BLaER1 (cell line): Measurements from ENCODE around the gene TARBP1.
"Not testable (repeated sequence)": the region's sequence is repeated elsewhere in the genome, so short reads cannot be mapped to it uniquely, and the experiment has no call there.

Source experiments
- H3K27ac ChIP-seq: shearing (Covaris generic); formaldehyde crosslinking; 2 replicates; pipeline ENCODE4 v1.8.1; 2022
- H3K27me3 ChIP-seq: shearing (Covaris generic); formaldehyde crosslinking; 2 replicates; pipeline ENCODE4 v1.8.1; 2022
- H3K36me3 ChIP-seq: shearing (Covaris generic); formaldehyde crosslinking; 2 replicates; pipeline ENCODE4 v1.8.1; 2022
- H3K4me1 ChIP-seq: shearing (Covaris generic); formaldehyde crosslinking; 2 replicates; pipeline ENCODE4 v1.8.1; 2022
- H3K4me2 ChIP-seq: shearing (Covaris generic); formaldehyde crosslinking; 2 replicates; pipeline ENCODE4 v1.8.1; 2022
- H3K4me3 ChIP-seq: shearing (Covaris generic); formaldehyde crosslinking; 2 replicates; pipeline ENCODE4 v1.8.1; 2022
- H3K9ac ChIP-seq: shearing (Covaris generic); formaldehyde crosslinking; 2 replicates; pipeline ENCODE4 v1.8.1; 2022
- H3K9me3 ChIP-seq: shearing (Covaris generic); formaldehyde crosslinking; 2 replicates; pipeline ENCODE4 v1.8.1; 2022
- H4K20me1 ChIP-seq: shearing (Covaris generic); formaldehyde crosslinking; 2 replicates; pipeline ENCODE4 v1.8.1; 2022
- Cebpa-rat ChIP-seq: shearing (Covaris generic); IDR thresholded peaks from 2 replicates; pipeline ENCODE4 v1.8.1; 2022

The TARBP1 gene

GRCh38 chr1:234518876-234519275 is 39.9 kb upstream of the TARBP1 start:
- TF ChIP-seq Cebpa-rat = no peak
- peaks cover 91% of the 10 kb centered on the region for H3K4me1 ChIP-seq
- peak overlapping the region; percentile 99 for H3K27ac ChIP-seq
- H3K9ac ChIP-seq = peak overlapping the region; percentile 93
- H3K36me3 ChIP-seq = no peaks in the 10 kb centered on the region
- H3K4me2 ChIP-seq = peak overlapping the region; percentile 82
- H3K9me3 ChIP-seq = no peaks in the 10 kb centered on the region
- no peaks in the 10 kb centered on the region for H3K27me3 ChIP-seq
- H3K4me3 ChIP-seq = peak overlapping the region; percentile 38
- no peaks in the 10 kb centered on the region for H4K20me1 ChIP-seq

DNA sequence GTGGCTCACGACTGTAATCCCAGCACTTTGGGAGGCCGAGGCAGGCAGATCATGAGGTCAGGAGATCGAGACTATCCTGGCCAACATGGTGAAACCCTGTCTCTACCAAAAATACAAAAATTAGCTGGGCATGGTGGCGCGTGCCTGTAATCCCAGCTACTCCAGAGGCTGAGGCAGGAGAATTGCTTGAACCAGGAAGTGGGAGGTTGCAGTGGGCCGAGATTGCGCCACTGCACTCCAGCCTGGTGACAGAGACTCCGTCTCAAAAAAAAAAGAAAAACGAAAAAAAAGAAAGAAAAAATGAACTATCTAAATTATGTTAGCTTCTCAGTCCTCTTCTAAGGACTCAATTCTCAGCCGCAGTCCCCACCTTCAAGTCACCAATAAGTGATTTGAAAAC is 39.1 kb upstream of the TARBP1 start:
- H3K27me3 ChIP-seq, H3K36me3 ChIP-seq, H4K20me1 ChIP-seq, H3K9me3 ChIP-seq: not testable (repeated sequence)
- Histone ChIP-seq H3K27ac (peak overlapping the region; percentile 99), H3K4me3 (0 out of 2 replicates have a peak overlapping the region, but pooled peaks have one; percentile 38), H3K9ac (peak overlapping the region; percentile 93), H3K4me2 (peak overlapping the region; percentile 82), H3K4me1 (peaks cover 92% of the 10 kb centered on the region)
- TF ChIP-seq Cebpa-rat = peak; percentile 68

DNA sequence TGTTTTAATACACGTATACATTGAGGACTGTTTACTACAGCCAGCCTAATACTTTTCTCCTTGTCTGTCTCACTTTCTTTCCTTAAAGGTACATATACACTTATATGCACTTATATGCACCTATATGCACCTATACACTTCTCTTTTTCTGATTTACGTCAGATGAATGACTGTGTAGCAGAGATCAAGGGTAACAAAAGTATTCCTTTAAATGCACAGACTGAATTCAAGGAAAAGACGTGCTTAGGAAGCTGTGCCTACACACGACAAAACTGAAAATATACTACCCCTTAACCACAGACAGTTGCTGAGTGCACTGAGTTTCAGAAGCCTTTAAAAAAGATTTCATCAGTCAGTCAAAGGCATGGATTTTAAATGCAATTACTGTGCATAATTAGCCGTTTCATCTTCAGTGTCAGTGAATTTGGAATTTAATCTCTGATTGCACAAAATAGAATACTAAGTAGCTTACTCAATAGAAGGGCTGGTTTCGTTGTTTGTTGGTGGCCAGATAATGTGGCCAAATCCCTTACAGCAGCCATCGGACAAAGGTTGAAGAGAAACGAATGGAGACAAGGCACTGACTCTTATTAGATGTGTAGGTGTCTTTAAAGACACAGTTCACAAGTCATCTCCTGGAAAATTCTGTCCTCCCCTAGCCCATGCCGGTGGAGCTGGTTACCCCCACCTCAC is 38.3 kb upstream of the TARBP1 start:
- 0 out of 2 replicates have a peak overlapping the region, but pooled peaks have one; percentile 3 for H3K4me3 ChIP-seq
- peak overlapping the region; percentile 99 for H3K27ac ChIP-seq
- H3K4me2 ChIP-seq = peak overlapping the region; percentile 82
- H4K20me1 ChIP-seq = no peaks in the 10 kb centered on the region
- TF ChIP-seq Cebpa-rat = no peak
- no peaks in the 10 kb centered on the region for H3K27me3 ChIP-seq
- peaks cover 95% of the 10 kb centered on the region for H3K4me1 ChIP-seq
- no peaks in the 10 kb centered on the region for H3K36me3 ChIP-seq
- peak overlapping the region; percentile 93 for H3K9ac ChIP-seq
- no peaks in the 10 kb centered on the region for H3K9me3 ChIP-seq

- Histone ChIP-seq H3K4me2 (peak overlapping the region; percentile 52), H4K20me1 (no peaks in the 10 kb centered on the region), H3K9ac (peak overlapping the region; percentile 56), H3K9me3 (no peaks in the 10 kb centered on the region), H3K36me3 (no peaks in the 10 kb centered on the region), H3K27me3 (no peaks in the 10 kb centered on the region), H3K27ac (peak overlapping the region; percentile 67), H3K4me1 (peaks cover 87% of the 10 kb centered on the region), H3K4me3 (no peak overlapping the region)
- no peak for TF ChIP-seq Cebpa-rat
Observed at GRCh38 chr1:234515821-234516241, 36.9 kb upstream of the TARBP1 start.

DNA sequence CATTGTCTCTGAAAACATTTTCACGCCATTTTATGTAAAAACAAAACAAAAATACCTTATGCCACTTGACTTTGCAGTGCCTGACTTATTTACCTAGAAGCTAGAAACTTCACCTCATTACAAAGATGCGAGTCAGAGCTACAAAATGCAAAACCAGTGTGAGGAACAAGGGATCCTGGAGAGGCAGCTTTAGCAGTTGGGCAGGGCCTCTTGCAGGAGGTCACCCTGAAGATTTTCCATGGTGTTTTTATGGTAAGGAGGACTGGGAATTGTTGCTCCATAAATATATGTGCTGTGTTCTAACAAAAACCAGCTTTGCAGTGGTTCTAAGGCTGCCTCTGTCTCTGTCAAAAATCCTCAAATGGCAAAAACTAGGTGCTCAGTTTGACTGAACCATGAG is 36.4 kb upstream of the TARBP1 start:
- no peak overlapping the region for H3K4me3 ChIP-seq
- H3K27me3 ChIP-seq = no peaks in the 10 kb centered on the region
- peak overlapping the region; percentile 67 for H3K27ac ChIP-seq
- no peaks in the 10 kb centered on the region for H4K20me1 ChIP-seq
- peak overlapping the region; percentile 56 for H3K9ac ChIP-seq
- H3K4me1 ChIP-seq = peaks cover 83% of the 10 kb centered on the region
- no peak for TF ChIP-seq Cebpa-rat
- H3K4me2 ChIP-seq = peak overlapping the region; percentile 52
- H3K36me3 ChIP-seq = no peaks in the 10 kb centered on the region
- H3K9me3 ChIP-seq = no peaks in the 10 kb centered on the region

GRCh38 chr1:234512451-234512861 is 33.5 kb upstream of the TARBP1 start:
- peaks cover 83% of the 10 kb centered on the region for H3K4me1 ChIP-seq
- H3K9ac ChIP-seq = no peak overlapping the region
- H3K27me3 ChIP-seq = no peaks in the 10 kb centered on the region
- H3K27ac ChIP-seq = no peak overlapping the region; the same call in 1 of the 2 replicates
- H3K4me2 ChIP-seq = peak overlapping the region; percentile 20
- TF ChIP-seq Cebpa-rat = no peak
- no peaks in the 10 kb centered on the region for H3K9me3 ChIP-seq
- no peak overlapping the region for H3K4me3 ChIP-seq
- H3K36me3 ChIP-seq = no peaks in the 10 kb centered on the region
- no peaks in the 10 kb centered on the region for H4K20me1 ChIP-seq

DNA sequence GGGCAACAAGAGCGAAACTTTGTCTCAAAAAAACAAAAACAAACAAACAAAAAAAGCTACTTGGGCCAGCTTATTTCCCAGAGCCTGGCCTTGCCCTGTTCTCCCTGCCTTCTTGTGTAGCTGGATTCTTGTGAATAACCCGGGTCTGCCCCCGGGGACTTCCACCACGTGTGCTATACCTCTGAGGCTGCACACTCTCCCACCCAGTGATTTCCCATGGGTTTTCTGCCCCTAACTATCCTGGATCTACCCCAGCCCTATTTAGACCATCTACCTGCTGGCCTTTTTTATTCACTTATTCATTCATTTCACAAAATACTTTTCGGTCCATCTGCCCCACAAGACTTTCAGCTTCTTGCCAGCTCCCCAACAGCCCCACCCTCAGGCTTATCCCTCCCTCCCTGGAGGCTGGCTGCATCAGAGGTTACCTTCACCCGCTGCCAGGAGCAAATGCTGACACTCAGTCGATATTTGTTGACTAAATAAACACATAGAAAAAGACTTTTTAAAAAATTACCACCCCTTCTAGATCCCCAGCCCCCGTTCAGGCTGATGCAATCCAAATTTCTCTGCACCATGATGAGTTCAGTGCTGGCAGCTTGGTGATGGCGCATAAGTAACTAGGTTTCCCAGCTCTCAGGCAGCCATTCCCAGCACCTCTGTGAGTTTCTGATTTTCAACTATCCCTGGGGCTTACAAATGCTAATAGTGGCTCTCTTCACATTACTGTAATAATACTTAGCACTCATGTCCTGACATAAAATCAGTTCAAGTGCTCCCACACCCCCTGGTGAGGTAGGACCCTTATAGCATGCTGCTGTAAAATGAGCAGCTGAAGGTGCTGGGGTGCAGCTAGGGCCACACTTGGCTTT is 30.7 kb upstream of the TARBP1 start:
- peak overlapping the region; percentile 76 for H3K4me2 ChIP-seq
- no peak for TF ChIP-seq Cebpa-rat
- peak overlapping the region; percentile 61 for H3K27ac ChIP-seq
- peaks cover 23% of the 10 kb centered on the region for H3K9me3 ChIP-seq
- H3K9ac ChIP-seq = peak overlapping the region; percentile 53
- peaks cover 57% of the 10 kb centered on the region for H3K4me1 ChIP-seq
- H3K36me3 ChIP-seq = peaks cover 4% of the 10 kb centered on the region; the same call in 1 of the 2 replicates
- no peak overlapping the region for H3K4me3 ChIP-seq
- H3K27me3 ChIP-seq = no peaks in the 10 kb centered on the region
- no peaks in the 10 kb centered on the region for H4K20me1 ChIP-seq

GRCh38 chr1:234507626-234508387 is 28.8 kb upstream of the TARBP1 start:
- no peak overlapping the region for H3K4me3 ChIP-seq
- peak overlapping the region; percentile 31; the same call in 1 of the 2 replicates for H3K27ac ChIP-seq
- peaks cover 8% of the 10 kb centered on the region; the same call in 1 of the 2 replicates for H3K36me3 ChIP-seq
- H3K9ac ChIP-seq = no peak overlapping the region
- peaks cover 35% of the 10 kb centered on the region for H3K9me3 ChIP-seq
- H3K4me1 ChIP-seq = peaks cover 52% of the 10 kb centered on the region
- no peaks in the 10 kb centered on the region for H4K20me1 ChIP-seq
- no peak for TF ChIP-seq Cebpa-rat
- no peaks in the 10 kb centered on the region for H3K27me3 ChIP-seq
- H3K4me2 ChIP-seq = peak overlapping the region; percentile 49

- H3K27ac ChIP-seq = no peak overlapping the region
- H3K4me3 ChIP-seq = no peak overlapping the region
- H4K20me1 ChIP-seq = no peaks in the 10 kb centered on the region
- peaks cover 8% of the 10 kb centered on the region; the same call in 1 of the 2 replicates for H3K36me3 ChIP-seq
- no peaks in the 10 kb centered on the region for H3K27me3 ChIP-seq
- no peak overlapping the region for H3K4me2 ChIP-seq
- TF ChIP-seq Cebpa-rat = no peak
- H3K4me1 ChIP-seq = peaks cover 45% of the 10 kb centered on the region
- H3K9ac ChIP-seq = no peak overlapping the region
- H3K9me3 ChIP-seq = peaks cover 35% of the 10 kb centered on the region
Observed at GRCh38 chr1:234507089-234507488, 28.1 kb upstream of the TARBP1 start.
